ENCODE data around the gene LRRC40. TPM values are rescaled to one million over a fixed set of nuclear protein-coding genes. Genes with fewer than 3 reads are reported as not detected.

The LRRC40 gene
- total RNA-seq, 2 donors from 2014 or later = 24.3 to 25.5 TPM

DNA sequence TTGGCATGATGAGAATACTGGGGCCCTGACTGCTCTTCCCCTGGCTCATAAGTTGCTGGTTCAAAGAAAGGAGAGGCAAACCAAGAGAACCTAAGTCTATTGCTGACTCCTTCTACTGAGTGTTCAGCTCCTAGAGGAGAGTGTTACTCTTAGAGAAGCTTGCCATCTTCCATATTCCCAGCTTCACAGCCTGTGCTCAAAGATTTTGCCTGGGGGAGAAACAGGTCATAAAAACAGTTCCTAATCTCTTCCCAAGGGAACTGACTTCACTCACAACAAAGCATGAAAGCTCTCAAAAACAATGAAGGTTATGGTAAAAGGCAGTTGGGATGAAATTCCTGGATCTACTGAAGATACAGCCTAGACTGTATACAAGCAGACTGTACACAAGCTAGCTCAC, 37.1 kb downstream of the LRRC40 start:
- Mint-ChIP-seq H3K36me3 (no peaks in the 10 kb centered on the region), H3K27ac (peak overlapping the region in 1 of 2 donors; percentile 44), H3K9me3 (no peaks in the 10 kb centered on the region)
- DNase-seq (ENCODE audit: low spot score in 2 of 2) (no peak), ATAC-seq (no peak)

DNA sequence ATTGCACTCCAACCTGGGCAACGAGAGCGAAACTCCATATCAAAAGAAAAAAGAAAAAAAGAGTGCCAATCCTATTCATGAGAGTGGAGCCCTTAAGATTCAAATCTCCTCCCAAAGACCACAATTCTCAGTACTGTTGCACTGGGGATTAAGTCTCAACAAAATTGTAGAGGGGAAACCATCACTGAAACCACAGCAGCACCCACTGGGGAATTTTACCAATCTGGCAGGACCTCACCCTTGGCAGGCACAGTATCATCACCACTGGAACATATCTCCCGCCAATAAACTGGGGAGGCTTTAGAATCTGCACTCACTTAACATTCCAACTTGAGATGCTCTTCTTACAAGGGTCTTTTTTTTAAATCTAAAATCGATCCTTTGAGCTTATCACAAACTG, 41.0 kb downstream of the LRRC40 start:
- Mint-ChIP-seq H3K36me3 (no peaks in the 10 kb centered on the region), H3K9me3 (no peaks in the 10 kb centered on the region), H3K27ac (no peak overlapping the region)
- ATAC-seq (no peak), DNase-seq (ENCODE audit: low spot score in 2 of 2) (no peak)

- ATAC-seq (peak; percentile 67 to 95), DNase-seq (ENCODE audit: low spot score in 2 of 2) (no peak)
- H3K36me3 Mint-ChIP-seq = no peaks in the 10 kb centered on the region
- H3K9me3 Mint-ChIP-seq = no peaks in the 10 kb centered on the region
- H3K27ac Mint-ChIP-seq = no peak overlapping the region
These were observed 48.8 kb downstream of the LRRC40 start for GRCh38 chr1:70156529-70157120.

- H3K36me3 Mint-ChIP-seq = peaks cover 0 to 4% of the 10 kb centered on the region in 2 donors
- no peak overlapping the region for H3K27ac Mint-ChIP-seq
- DNase-seq (ENCODE audit: low spot score in 2 of 2) = no peak
- no peaks in the 10 kb centered on the region for H3K9me3 Mint-ChIP-seq
- no peak for ATAC-seq
These were observed 51.6 kb downstream of the LRRC40 start for GRCh38 chr1:70153739-70154138.

GRCh38 chr1:70150444-70150843, 54.9 kb downstream of the LRRC40 start:
- no peak for ATAC-seq
- Mint-ChIP-seq H3K36me3 (peaks cover 0 to 4% of the 10 kb centered on the region in 2 donors), H3K27ac (no peak overlapping the region), H3K9me3 (no peaks in the 10 kb centered on the region)
- no peak for DNase-seq (ENCODE audit: low spot score in 2 of 2)

GRCh38 chr1:70146488-70146887, 58.9 kb downstream of the LRRC40 start:
- Mint-ChIP-seq H3K36me3 (peaks cover 0 to 4% of the 10 kb centered on the region in 2 donors), H3K27ac (no peak overlapping the region), H3K9me3 (no peaks in the 10 kb centered on the region)
- ATAC-seq (no peak), DNase-seq (ENCODE audit: low spot score in 2 of 2) (no peak)

- no peak for ATAC-seq
- no peak overlapping the region for H3K27ac Mint-ChIP-seq
- no peaks in the 10 kb centered on the region for H3K9me3 Mint-ChIP-seq
- no peaks in the 10 kb centered on the region for H3K36me3 Mint-ChIP-seq
- DNase-seq (ENCODE audit: low spot score in 2 of 2) = no peak
These were observed 62.2 kb downstream of the LRRC40 start for GRCh38 chr1:70143048-70143659.

GRCh38 chr1:70142075-70142474, 63.3 kb downstream of the LRRC40 start:
- H3K36me3 Mint-ChIP-seq = no peaks in the 10 kb centered on the region
- no peak for DNase-seq (ENCODE audit: low spot score in 2 of 2)
- no peaks in the 10 kb centered on the region for H3K9me3 Mint-ChIP-seq
- no peak for ATAC-seq
- no peak overlapping the region for H3K27ac Mint-ChIP-seq

DNA sequence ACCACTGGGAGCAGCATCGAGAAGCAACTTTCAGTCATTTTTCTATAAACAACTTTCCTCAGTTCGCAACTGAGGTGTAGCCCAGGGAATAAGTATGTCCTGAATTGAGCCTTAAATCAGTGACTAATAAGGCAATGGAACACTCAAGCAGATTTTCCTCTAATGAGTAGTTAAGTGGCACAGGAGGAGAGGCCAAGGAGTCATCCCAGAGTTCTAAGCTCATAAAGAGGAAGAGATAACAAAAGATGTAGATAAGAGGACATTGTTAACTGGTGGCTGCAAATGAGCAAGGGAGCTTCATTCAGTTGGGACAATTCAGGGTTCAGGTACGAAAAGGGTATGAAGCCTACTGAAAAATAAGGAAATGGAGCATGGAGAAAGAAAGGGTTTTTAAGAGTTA, 64.5 kb downstream of the LRRC40 start:
- Mint-ChIP-seq H3K27ac (no peak overlapping the region), H3K9me3 (no peaks in the 10 kb centered on the region), H3K36me3 (no peaks in the 10 kb centered on the region)
- DNase-seq (ENCODE audit: low spot score in 2 of 2) (no peak), ATAC-seq (no peak)

DNA sequence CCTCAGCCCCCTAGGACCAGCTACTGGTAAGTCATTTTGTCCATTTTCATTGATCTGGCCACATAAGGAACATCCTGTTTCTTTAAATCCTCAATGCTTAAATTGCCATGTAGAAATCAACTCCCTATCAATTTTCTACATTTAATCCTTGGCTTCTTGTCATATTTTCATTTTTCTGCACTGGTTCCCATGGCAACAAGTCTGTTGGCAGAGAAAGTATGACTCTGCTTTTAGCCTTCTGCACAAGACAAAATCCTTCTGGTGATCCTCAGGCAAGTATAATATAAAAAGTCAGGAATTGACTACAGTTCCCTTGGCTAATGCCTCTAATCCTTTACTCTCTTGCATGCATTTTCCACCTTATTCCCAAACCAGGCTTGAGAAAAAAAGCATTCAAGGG, 65.0 kb downstream of the LRRC40 start:
- Mint-ChIP-seq H3K27ac (no peak overlapping the region), H3K9me3 (no peaks in the 10 kb centered on the region), H3K36me3 (no peaks in the 10 kb centered on the region)
- DNase-seq (ENCODE audit: low spot score in 2 of 2) = no peak
- no peak for ATAC-seq

- no peak for DNase-seq (ENCODE audit: low spot score in 2 of 2)
These were observed 71.2 kb downstream of the LRRC40 start for GRCh38 chr1:70134148-70134547.

GRCh38 chr1:70117046-70117445, 88.3 kb downstream of the LRRC40 start:
- DNase-seq (ENCODE audit: low spot score in 2 of 2) = no peak
- Mint-ChIP-seq H3K36me3 (no peaks in the 10 kb centered on the region), H3K9me3 (no peaks in the 10 kb centered on the region), H3K27ac (no peak overlapping the region)
- ATAC-seq = no peak

More at GRCh38 chr1:70134148-70134547, 71.2 kb downstream of the LRRC40 start:
- no peak for ATAC-seq
- Mint-ChIP-seq H3K9me3 (no peaks in the 10 kb centered on the region), H3K36me3 (no peaks in the 10 kb centered on the region), H3K27ac (no peak overlapping the region)

DNA sequence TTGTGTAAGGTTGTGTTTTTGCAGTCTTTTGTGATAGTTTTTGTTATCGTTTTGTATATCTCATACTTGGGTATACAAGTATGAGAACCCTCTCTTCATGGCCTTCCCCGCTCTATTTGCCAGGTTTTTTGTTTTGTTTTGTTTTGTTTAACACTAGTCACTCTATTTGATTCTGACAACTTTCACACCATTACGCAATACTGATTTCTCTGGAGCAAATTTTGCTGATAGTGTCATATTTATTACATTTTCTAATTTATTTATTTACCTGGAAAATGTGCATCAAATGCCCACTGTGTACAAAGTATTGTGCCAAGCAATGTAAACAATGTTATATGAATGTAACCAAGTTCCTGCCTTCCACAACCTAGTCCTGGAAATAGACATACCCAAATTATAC, 90.1 kb downstream of the LRRC40 start:
- Mint-ChIP-seq H3K36me3 (no peaks in the 10 kb centered on the region), H3K9me3 (no peaks in the 10 kb centered on the region), H3K27ac (no peak overlapping the region)
- no peak for ATAC-seq
- DNase-seq (ENCODE audit: low spot score in 2 of 2) = no peak

DNA sequence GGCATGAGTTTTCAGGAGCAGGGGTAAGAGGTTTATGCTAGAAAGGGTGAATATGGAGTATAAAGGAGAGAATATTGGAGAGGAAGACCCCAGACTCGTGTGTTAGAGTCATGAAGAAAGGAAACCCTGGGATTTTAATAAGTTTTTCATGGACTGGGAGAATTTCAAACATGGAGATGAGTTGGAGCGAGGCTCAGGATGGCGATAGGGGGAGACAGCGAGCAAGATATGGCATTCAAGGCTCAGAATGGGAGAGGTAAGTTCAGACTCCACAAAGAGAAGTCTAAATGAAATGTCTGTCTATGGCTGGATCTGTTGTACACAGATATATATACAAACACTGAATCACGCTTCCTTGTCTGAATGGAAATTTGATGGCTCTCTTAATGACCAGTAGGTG, 92.5 kb downstream of the LRRC40 start:
- Mint-ChIP-seq H3K36me3 (no peaks in the 10 kb centered on the region), H3K27ac (peak overlapping the region in 1 of 2 donors; percentile 33), H3K9me3 (no peaks in the 10 kb centered on the region)
- DNase-seq (ENCODE audit: low spot score in 2 of 2) (no peak), ATAC-seq (no peak)

- ATAC-seq (no peak), DNase-seq (ENCODE audit: low spot score in 2 of 2) (no peak)
- H3K36me3 Mint-ChIP-seq = no peaks in the 10 kb centered on the region
- no peaks in the 10 kb centered on the region for H3K9me3 Mint-ChIP-seq
- no peak overlapping the region for H3K27ac Mint-ChIP-seq
These were observed 96.1 kb downstream of the LRRC40 start for GRCh38 chr1:70109241-70109640.

- ATAC-seq (no peak), DNase-seq (ENCODE audit: low spot score in 2 of 2) (no peak)
- Mint-ChIP-seq H3K27ac (no peak overlapping the region), H3K9me3 (no peaks in the 10 kb centered on the region), H3K36me3 (no peaks in the 10 kb centered on the region)
These were observed 101.6 kb downstream of the LRRC40 start for GRCh38 chr1:70103770-70104169.

GRCh38 chr1:70101774-70102173, 103.6 kb downstream of the LRRC40 start:
- ATAC-seq (no peak), DNase-seq (ENCODE audit: low spot score in 2 of 2) (no peak)
- Mint-ChIP-seq H3K9me3 (no peaks in the 10 kb centered on the region), H3K36me3 (no peaks in the 10 kb centered on the region), H3K27ac (no peak overlapping the region)

DNA sequence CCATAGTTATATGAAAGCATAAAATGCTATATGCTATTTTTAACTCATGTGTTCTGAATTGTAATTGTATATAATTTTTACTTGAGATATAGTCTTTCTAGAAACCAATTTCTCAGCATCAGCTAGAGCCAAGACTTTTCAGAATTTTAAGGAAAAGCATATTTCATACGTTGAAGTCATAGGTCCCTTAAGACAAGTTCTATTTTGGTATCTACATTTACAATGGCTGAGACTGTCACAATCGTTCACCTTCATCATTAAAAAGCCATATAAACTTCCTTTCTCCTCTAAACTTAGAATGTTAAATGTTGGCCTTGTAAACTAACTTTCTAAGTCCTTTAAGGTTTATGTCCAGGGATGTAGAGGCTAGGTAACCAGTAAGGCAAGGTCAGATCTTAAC, 104.1 kb downstream of the LRRC40 start:
- ATAC-seq (no peak), DNase-seq (ENCODE audit: low spot score in 2 of 2) (no peak)
- H3K36me3 Mint-ChIP-seq = no peaks in the 10 kb centered on the region
- H3K27ac Mint-ChIP-seq = no peak overlapping the region
- H3K9me3 Mint-ChIP-seq = no peaks in the 10 kb centered on the region
